Inflammatory macrophage treated with lipopolysaccharide for 4 hours (primary cell): ENCODE data around the gene VSTM1.
"Not testable (repeated sequence)": the region's sequence is repeated elsewhere in the genome, so short reads cannot be mapped to it uniquely, and the experiment has no call there.

Experiments
- DNase-seq: peaks from one replicate; pipeline ENCODE4 v3.0.0-alpha.2; 2020

VSTM1 gene, protein sequence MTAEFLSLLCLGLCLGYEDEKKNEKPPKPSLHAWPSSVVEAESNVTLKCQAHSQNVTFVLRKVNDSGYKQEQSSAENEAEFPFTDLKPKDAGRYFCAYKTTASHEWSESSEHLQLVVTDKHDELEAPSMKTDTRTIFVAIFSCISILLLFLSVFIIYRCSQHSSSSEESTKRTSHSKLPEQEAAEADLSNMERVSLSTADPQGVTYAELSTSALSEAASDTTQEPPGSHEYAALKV

DNA sequence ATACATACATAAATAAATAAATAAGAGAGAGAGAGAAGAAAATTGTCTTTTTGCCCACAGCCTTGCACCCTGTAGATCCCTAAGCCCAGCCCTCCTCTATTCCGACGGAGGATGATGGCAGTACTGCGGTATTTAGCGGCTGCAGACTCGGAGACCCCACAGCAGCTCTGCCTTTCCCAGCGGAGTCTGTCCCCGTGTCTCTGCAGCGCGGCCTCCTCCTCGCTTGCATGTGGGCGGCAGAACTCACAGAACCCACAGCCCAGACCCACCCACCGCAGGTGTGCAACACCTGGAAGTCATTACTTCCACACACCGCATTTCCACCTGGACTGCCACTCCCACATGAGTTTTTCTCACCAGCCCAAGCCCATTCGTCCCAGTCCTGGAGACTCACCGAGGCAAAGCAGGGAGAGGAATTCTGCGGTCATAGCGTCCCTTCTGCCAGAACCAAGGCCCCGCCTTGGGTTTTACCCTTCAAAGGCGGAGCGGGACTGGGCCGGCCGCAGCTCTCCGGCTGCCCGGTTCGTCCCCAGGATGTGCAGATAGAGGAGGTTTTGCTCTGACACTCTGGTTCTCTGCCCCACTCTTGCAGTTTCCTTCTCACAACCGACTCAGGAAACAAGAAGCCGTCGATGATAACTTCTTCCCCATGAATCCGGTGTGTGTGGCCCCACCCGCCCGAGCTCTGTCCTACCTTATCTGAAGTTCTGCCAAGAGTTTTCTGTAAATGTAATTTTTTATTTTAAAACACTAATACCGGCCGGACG is at the start of gene VSTM1:
VSTM1 (minus strand) TSS at position 548 of the 767 bp plus-strand sequence; CDS start at position 428, 120 bp downstream.
- DNase-seq = no peak

DNA sequence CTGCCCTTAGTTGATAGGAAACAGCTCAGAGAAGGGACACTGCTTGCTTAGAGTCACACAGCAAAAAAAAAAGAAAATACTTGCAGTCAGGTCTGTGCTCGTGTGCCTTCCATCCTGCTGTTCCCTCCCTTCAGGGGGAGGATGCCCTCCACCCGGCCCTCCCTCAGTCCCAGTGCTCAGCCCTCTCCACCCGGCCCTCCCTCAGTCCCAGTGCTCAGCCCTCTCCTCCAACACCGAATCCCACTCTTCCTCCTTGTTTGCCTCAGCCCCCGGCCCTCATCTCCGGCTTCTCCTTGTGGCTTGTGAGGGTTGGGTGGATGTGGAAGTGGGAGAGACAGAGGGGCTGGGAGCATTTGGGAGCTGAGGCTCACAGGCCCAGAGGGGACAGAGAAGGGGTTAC is 46.0 kb upstream of the VSTM1 start:
- no peak for DNase-seq

DNA sequence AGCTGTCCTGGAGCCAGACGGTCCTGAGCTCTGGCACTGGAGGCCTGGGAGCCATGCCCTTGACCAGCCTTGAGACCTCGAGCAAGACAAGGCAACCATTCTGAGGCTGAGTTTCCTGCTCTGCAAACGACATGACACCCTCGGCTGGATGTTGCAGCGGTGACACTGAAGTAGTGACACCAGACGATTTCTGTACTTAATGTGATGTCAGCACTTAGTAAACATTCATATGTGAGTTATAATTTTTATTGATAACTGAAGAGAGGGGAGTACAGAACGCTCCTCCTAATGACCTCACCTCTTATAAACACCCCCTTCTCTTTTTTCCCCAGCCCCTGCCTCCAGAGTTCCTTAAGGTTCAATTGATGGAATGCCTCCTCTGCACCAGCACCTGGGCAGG is 44.8 kb upstream of the VSTM1 start:
- no peak for DNase-seq

DNA sequence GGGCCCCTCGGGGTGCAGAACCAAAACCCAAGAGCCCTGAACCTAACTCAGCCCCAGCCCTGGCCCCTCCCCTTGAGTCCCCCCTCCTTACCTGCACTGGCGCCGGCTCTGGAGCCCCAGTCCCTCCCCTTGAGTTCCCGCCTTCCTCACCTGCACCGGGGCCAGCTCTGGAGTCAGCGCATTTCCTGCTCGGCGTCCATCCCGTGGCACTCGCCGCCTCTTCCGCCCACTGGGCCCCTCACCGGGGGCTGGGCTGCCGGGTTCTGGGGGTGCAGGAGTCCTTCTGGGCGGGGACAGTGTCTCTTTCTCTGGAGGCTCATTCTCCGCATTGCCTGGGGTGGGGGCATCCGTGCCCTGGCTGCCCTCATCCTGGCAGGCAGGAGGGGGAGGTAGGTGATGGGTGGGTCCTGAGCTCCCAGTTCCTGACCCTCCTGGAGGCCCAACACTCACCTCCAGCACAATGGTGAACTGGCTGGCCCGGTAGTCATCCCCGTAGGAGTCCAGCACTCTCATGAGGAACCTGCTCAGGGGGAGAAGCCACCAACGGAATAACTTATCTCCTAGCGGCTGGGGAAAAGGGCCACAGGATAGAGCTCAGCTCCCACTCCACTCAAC is 44.3 kb upstream of the VSTM1 start:
- DNase-seq = no peak

DNA sequence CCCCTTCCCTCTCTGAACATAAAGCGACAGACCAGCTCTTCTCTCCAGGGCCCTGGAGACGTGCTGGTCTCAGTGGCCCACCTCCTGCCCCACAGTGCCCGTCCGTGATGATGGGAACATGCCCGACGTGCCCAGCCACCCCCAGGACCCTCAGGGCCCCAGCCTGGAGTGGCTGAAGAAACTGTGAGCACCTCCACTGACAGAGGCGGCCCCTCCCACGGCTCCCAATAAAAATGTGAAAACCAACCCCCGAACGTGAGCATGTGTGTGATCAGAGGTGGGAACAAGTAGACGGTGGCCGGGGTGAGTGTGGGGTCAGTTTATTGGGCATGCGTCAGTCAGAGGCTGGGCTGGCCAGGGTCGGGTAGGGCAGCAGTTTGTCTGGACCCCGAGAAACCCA is 43.0 kb upstream of the VSTM1 start:
- no peak for DNase-seq

DNA sequence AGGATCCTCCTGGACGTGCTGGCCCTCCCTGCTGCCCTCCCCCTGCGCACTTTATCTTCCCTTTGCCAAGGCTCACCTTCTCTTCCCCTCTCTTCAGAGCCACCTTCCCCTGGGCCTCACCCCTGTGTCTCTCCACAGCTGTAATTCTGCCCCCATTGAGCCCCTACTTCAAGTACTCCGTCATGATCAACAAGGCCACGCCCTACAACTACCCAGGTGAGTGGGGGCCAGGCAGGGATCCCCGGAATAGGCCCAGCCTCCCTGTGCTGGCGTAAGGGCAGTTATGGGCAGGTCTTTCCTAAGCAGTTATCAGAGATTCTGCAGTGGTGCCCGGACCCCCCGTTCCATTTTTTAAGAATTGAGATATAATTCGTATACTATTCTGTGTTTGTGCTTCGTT is 42.1 kb upstream of the VSTM1 start:
- DNase-seq = no peak

DNA sequence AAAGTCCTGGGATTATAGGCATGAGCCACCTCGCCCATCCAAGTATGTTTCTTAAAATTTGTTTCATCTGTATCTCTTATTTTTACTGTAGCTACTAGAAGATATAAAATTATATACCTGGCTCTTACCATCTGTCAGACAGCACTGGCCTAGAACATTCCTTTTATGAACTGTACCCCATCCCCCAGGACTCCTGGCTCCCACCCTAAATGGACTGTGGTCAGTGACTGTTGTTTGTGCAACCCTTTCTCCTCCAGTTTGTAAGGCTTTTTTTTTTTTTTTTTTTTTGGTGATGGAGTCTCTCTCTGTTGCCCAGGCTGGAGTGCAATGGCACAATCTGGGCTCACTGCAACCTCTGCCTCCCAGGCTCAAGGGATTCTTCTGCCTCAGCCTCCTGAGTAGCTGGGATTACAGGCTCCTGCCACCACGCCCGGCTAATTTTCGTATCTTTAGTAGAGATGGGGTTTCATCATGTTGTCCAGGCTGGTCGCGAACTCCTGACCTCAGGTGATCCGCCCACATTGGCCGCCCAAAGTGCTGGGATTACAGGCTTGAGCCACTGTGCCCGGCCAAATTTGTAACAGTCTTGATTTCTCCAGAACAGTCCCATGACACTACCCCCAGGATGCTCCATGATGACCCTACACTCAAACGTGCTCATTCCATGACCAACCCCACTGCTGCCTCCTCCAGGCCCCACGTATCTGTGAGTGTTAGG is 41.5 kb upstream of the VSTM1 start:
- DNase-seq = no peak

DNA sequence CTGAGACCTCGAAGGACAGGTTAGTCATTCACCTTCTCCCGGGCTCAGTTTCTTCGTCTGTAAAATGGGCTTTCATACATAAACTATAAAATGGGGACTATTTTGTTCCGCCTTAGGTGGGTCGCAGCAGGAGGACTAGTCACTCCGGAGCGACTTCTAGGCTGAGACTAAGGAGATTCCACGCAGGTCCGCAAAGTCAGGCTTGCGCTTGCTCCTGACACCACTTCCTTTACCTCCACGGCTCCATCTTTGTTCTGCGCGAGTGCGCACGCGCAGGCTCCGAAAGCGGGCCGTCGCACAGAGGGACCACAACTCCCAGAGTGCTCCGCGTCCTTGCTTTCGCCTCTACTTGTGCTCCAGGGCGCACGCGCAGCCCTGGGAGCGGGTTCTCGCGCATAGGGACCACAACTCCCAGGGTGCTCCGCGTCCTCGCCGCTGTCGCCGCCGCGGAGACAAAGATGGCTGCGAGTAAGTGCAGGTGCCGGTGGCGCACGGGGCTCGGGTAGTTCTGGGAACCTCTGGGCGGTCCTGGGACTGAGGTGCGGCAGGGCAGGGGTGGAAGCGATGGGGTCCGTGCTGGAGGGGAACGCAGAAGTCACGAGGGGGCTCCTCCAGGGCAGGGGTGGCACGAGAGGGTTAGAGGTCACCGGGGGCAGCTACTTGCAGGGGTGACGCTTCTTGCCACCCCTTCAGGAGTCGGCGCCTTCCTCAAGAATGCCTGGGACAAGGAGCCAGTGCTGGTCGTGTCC is 38.9 kb upstream of the VSTM1 start, which contains the start of gene NDUFA3:
NDUFA3 (plus strand) TSS at position 435 of the 749 bp plus-strand sequence; CDS start at position 459, 24 bp downstream.
- DNase-seq = peak; percentile 99

DNA sequence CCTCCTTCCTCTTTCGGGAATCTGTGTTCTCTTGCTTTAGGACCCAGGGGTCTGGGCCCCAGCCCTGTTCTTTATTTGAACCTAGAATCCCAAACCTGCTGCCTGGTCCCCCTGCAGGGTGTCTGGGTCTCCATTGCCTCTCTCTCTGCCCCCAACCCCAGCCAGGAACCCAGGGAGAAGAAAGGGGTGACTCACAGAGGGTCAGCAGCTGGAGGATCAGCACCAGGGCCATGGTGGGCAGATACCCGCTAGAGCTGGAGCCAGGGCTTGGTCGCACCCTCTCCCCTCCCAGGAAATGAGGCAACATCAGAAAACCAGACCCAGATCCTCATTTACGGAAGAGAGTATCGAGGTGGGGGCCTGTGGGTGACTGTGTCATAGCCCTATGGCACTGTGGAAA is 36.9 kb upstream of the VSTM1 start, which contains the start of gene OSCAR:
OSCAR (minus strand) TSS at position 243 of the 400 bp plus-strand sequence; CDS start at position 232, 11 bp downstream.
- DNase-seq = peak; percentile 95

DNA sequence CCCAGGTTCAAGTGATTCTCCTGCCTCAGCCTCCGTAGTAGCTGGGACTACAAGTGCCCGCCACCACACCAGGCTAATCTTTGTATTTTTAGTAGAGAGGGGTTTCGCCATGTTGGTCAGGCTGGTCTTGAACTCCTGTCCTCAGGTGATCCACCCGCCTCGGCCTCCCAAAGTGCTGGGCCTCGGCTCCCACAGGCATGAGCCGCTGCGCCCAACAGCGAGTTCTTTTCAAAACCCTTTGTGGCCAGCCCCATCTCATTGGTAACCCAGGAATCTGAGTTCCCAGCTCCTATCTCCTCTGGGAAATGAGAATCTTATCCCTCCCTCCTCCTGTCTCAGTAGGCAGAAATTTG is 36.2 kb upstream of the VSTM1 start:
- not testable (repeated sequence) for DNase-seq

DNA sequence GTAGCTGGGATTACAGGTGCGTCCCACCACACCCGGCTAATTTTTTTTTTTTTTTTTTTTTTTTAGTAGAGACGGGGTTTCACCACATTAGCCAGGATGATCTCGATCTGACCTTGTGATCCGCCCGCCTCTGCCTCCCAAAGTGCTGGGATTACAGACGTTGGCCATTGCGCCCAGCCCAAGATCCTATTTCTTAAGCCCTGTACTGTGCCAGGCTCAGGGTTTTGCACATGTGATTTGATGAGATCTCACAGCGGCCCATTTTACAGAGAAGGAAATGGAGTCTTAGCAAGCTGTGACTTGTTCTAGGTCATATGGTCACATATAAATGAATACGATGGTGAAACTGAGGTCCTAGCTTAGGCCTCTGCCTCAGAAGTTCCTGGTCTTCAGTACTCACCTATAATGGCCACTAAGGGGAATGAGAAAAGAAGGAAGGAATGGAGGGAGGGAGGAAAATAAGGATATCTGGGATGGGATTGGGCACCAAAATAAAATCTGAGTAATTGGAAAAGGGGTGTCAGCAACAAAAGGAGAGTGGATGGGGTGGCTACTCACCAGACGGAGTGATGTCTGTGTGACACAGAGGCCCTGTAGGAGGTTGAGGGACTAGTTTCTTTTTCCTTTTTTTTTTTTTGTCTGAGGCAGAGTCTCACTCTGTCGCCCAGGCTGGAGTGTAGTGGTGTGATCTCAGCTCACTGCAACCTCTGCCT is 35.6 kb upstream of the VSTM1 start:
- DNase-seq = peak; percentile 79

DNA sequence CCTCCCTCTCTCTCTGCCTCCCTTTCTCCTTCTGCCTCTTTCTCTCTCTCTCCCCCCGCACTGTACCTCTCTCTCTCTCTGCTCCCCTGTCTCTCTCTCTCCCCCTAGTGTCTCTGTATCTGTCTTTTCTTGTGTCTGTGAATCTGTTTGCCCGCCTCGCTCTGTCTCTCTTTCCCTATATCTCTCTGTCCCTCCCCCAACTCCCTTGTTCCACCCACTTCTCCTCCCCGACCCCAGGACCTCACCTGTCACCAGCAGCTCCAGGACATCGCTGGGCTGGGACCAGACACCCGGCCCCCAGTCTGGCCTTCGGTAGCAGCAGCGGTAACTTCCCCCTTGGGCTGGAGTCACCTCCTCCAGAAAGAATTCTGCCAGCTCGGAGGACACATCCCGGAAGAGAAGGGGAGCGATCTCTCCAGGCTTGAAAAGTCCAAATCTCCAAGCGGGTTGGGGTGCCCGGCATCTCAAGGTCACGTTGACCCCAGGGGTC is 33.0 kb upstream of the VSTM1 start:
- DNase-seq = peak; percentile 21

DNA sequence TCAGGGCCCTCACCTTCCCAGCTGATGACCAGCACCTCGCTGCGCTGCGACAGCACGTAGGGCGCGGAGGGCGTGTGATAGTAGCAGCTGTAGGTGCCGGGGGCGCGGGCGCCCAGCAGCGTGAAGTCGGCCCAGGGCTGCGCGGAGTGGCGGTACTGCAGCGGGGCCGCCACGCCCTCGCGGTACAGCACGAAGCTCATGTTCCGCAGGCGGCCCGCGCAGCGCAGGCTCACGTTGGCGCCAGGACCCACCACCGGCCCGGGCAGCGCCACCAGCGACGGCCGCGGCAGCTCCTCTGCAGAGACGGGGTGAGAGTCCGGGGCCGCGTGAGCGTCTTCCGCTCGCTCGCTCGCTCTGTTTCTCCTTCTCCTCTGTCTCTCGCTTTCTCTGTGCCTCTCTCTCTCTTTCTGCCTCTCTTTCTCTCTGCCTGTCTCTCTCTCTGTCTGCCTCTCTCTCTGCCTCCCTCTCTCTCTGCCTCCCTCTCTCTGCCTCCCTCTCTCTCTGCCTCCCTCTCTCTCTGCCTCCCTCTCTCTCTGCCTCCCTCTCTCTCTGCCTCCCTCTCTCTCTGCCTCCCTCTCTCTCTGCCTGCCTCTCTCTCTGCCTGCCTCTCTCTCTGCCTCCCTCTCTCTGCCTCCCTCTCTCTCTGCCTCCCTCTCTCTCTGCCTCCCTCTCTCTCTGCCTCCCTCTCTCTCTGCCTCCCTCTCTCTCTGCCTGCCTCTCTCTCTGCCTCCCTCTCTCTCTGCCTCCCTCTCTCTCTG is 32.3 kb upstream of the VSTM1 start:
- DNase-seq = peak; percentile 12

DNA sequence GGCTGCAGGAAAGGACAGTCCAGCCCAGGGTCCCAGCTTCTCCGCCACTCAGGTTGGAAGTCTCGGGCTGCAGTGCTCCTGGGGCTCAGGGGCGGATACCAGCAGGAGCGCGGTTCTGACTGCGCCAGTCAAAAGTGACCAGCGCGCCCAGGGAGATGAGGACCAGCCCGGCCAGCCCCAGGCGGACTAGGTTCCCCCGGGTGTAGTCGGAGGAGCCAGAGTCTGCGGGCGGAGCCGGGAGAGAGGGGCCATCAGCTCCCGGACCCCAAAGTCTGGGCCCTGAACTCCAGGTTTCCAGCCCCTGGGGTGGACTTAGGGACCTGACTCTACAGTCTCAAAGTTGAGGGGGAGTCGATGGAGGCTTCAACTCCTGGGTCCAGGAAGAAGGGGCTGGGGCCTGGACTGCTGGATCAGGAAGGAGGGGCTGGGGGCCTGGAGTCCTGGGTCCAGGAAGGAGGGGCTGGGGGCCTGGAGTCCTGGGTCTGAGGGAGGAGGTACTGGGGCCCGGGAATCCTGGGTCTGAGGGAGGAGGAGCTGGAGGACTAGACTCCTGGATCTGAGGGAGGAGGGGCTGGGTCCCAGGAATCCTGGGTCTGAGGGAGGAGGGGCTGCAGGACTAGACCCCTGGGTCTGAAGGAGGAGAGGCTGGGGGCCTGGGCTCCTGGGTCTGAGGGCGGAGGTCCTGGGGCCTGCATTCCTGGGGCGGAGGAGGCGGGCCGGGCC is 31.6 kb upstream of the VSTM1 start:
- no peak for DNase-seq

DNA sequence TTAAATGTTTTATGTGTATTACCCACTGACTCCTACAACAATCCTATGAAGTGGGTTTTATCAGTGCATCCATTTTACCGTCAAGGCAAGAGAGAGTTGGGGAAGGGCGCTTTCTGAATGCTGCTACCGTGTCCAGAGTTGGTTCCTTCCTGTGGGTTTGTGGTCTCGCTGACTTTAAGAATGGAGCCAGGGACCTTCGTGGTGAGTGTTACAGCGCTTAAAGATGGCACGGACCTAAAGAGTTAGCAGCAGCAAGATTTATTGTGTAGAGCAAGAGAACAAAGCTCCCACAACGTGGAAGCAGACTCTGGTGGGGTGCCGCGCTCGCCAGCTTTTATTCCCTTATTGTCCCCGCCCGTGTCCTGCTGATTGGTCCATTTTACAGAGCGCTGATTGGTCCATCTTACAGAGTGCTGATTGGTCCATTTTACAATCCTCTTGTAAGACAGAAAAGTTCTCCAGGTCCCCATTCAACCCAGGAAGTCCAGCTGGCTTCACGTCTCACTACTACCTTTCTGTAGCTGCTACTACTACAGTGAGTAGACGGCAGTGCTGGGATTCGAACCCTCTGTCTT is 30.8 kb upstream of the VSTM1 start:
- no peak for DNase-seq

DNA sequence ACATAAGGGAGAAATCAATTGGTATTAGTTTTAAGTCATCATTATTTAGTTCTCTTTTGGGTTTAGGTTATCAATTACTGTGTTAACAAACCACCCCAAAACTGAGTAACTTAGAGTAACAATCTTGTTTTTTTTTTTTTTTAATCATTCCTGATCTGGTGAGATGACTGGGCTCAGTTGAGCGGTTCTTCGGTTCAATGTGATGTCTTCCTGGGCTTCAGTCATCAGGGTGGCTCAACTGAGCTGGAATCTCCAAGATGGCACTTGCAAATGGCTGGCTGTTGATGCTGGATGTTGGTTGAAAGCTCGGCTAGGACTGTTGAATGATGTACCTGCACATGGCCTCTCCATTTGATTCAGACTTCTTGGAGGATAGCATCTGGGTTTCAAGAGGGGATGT is 20.7 kb upstream of the VSTM1 start:
- DNase-seq = no peak

DNA sequence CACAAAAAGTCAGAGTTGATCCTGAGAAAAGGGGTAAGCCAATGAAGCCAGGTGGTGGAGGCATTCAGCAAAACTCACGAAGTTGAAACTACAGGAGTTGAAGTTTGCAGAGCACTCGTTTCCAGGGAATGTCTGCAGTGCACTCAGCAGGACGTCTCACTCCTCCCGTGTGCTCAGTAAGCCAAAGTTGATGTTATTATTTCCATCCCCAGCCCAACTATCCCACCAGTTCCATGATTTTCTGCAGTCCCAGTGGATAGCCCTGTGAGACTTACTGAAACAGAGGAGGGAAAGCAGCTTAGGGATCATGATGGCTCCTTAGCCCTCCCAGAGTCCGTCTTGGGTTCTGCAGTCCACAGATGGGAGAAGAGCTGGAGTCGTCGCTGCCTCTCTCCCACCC is 17.3 kb upstream of the VSTM1 start, which contains the start of gene TARM1:
TARM1 (minus strand) TSS at position 334 of the 400 bp plus-strand sequence; CDS start at position 309, 25 bp downstream.
- no peak for DNase-seq

DNA sequence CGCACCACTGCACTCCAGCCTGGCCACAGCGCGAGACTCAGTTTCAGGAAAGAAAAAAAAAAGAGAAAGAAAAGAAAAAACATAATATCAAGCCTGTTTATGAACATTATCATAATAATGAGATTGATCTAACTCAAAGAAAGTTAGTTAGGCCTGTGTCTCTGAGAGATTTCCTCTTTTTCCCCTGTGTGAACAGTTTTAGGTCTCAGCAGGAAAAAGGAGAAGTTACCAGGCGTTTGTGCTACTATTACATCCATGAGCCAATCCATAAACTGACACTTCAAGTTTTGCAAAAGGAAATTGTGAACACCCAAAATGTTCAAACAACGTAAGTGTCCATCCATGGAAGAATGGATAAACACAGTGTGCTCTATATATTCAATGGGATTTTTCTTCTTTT is 13.6 kb upstream of the VSTM1 start:
- peak; percentile 80 for DNase-seq

DNA sequence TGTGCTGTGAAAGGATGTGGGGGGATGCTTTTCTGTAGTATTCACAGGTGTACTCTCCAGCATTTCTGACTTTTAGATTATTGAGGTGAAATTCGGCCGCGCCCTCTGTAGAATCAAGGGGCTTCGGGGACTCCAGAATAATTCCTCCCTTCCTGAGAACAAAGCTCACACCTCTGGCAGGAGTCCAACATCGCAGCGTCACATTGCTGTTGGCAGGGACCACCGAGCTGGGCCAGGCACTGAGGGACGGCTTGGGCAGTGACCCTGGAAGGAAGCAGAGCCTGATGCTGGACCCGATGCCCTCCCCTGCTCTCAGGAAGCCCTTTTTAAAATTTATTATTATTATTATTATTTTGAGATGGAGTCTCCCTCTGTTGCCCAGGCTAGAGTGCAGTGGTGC is 11.2 kb upstream of the VSTM1 start:
- no peak for DNase-seq

DNA sequence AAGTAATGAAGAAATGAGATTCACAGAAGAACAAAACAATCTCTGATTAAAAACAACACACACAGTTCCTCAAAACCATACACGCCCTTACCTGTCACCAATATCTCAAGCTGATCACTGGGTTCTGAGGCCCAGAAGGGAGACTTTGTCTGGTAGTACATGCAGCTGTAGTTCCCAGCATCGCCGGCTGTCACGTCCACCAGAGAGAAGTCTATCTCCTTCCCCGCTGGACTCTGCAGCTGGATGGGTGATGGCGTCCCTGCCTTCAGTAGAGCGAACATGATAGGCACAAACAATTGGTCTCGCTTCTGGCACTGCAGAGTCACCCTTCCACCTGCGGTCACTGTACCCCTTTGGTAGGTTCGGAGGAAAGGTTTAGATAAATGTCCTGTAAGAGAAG is 10.1 kb upstream of the VSTM1 start:
- DNase-seq = no peak
